OCI-LY1 (cell line): ENCODE data around the gene MCAT.

Experiments
- H2AFZ ChIP-seq: fragments of 200-600 bp; sonication (generic), shearing (Covaris generic); 2 replicates; pipeline ENCODE4 v1.6.0; 2014; ENCODE audit warnings: antibody characterized with exemption, mild to moderate bottlenecking, low read length
- H3F3A ChIP-seq: fragments of 200-600 bp; sonication (generic), shearing (Covaris generic); 2 replicates; pipeline ENCODE4 v1.6.0; 2014; ENCODE audit warnings: mild to moderate bottlenecking, antibody characterized with exemption, low read length, moderate library complexity; ENCODE audit not compliant: insufficient read depth
- H3K27ac ChIP-seq: fragments of 200-600 bp; sonication (generic); 2 replicates; pipeline ENCODE4 v1.5.1; 2014; ENCODE audit warnings: low read length, mixed run types, mild to moderate bottlenecking, low read depth; ENCODE audit not compliant: poor library complexity, severe bottlenecking
- H3K27me3 ChIP-seq: fragments of 200-600 bp; sonication (generic); 2 replicates; pipeline ENCODE4 v1.6.0; 2014; ENCODE audit warnings: antibody characterized with exemption, mild to moderate bottlenecking, low read length, moderate library complexity; ENCODE audit not compliant: insufficient read depth
- H3K36me3 ChIP-seq: fragments of 200-600 bp; sonication (generic); 2 replicates; pipeline ENCODE4 v1.6.1; 2014; ENCODE audit warnings: mild to moderate bottlenecking, antibody characterized with exemption, low read length, moderate library complexity, mixed read lengths; ENCODE audit not compliant: insufficient read depth
- H3K4me1 ChIP-seq: fragments of 200-600 bp; sonication (generic); 2 replicates; pipeline ENCODE4 v1.5.1; 2014; ENCODE audit warnings: mild to moderate bottlenecking, low read length, moderate library complexity; ENCODE audit not compliant: insufficient read depth, severe bottlenecking
- H3K4me2 ChIP-seq: fragments of 200-600 bp; sonication (generic), shearing (Covaris generic); 2 replicates; pipeline ENCODE4 v1.6.1; 2014; ENCODE audit warnings: low read length
- H3K4me3 ChIP-seq: fragments of 200-600 bp; sonication (generic); 2 replicates; pipeline ENCODE4 v1.5.1; 2014; ENCODE audit warnings: low read length, low read depth, mild to moderate bottlenecking, mixed read lengths; ENCODE audit not compliant: poor library complexity, severe bottlenecking
- H3K79me2 ChIP-seq: fragments of 200-600 bp; shearing (Covaris generic); 2 replicates; pipeline ENCODE4 v1.6.1; 2016; ENCODE audit warnings: mixed run types, low read length, mixed read lengths; ENCODE audit not compliant: insufficient read depth
- H3K9ac ChIP-seq: fragments of 200-600 bp; sonication (generic), shearing (Covaris generic); 2 replicates; pipeline ENCODE4 v1.6.1; 2014; ENCODE audit warnings: mild to moderate bottlenecking, low read length, mixed read lengths
- H3K9me2 ChIP-seq: fragments of 200-600 bp; sonication (generic), shearing (Covaris generic); 2 replicates; pipeline ENCODE4 v1.6.1; 2014; ENCODE audit warnings: low read depth, mild to moderate bottlenecking, low read length, mixed read lengths
- H3K9me3 ChIP-seq: fragments of 200-600 bp; shearing (Covaris generic); 2 replicates; pipeline ENCODE4 v1.6.1; 2014; ENCODE audit warnings: low read length, mixed read lengths
- H4K20me1 ChIP-seq: fragments of 200-600 bp; sonication (generic), shearing (Covaris generic); 2 replicates; pipeline ENCODE4 v1.6.0; 2016; ENCODE audit warnings: mild to moderate bottlenecking, low read length; ENCODE audit not compliant: insufficient read depth
- EZH2 ChIP-seq: fragments of 200-600 bp; sonication (generic), shearing (Covaris generic); IDR thresholded peaks from 2 replicates; pipeline ENCODE4 v1.8.0; 2017; ENCODE audit warnings: borderline replicate concordance, mixed run types, mild to moderate bottlenecking, antibody characterized with exemption, low read length, moderate library complexity, mixed read lengths
- TF ChIP-seq, protein P1 (sequence below): fragments of 200-600 bp; sonication (generic), shearing (Covaris generic); IDR thresholded peaks from 2 replicates; pipeline ENCODE4 v1.5.1; 2017; ENCODE audit warnings: mild to moderate bottlenecking, antibody characterized with exemption, low read length, moderate library complexity, mixed read lengths

Gene MCAT

DNA sequence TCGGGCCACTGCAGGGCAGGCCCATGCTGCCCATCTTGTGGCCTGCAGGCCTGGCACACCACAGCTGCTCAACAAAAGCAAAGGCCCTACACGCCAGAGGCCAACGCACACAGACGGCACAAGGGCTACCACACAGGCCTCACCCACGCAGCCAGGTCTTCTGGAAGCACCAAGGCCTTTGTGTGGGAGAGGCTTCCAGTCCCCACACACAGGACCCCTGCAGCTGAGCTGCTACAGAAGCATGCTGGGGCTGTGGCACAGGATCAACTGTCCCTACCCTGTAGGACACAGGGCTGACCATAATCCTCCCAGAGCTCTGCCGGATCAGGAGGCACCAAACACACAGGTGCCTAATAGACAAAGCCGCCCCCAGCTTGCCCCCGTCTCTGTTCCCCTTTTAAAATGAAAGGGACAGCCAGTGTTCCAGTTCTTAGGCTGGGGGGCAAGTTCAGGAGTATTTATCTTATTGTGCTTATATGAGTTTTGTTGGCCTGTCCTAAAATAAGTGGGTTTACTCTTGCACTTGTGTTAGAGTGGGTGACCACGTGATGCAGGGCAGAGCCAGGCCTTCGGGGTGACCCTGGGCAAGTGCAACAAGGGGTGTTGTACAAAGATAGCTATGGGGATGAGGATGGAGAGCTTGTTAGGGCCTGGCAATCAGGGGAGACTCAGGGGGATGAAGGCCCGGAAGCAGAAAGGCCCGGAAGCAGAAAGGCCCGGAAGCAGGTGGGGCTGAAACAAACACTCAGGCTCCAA, 38.3 kb upstream of the MCAT start:
- Histone ChIP-seq H3K9me2 (no peaks in the 10 kb centered on the region), H3K36me3 (peaks cover 75% of the 10 kb centered on the region), H3K9me3 (no peaks in the 10 kb centered on the region), H3K27ac (no peak overlapping the region), H4K20me1 (no peaks in the 10 kb centered on the region), H2AFZ (no peak overlapping the region), H3F3A (no peaks in the 10 kb centered on the region), H3K4me2 (no peak overlapping the region), H3K4me1 (peaks cover 8% of the 10 kb centered on the region), H3K9ac (no peak overlapping the region), H3K27me3 (no peaks in the 10 kb centered on the region), H3K4me3 (no peak overlapping the region), H3K79me2 (peaks cover 10% of the 10 kb centered on the region)
- TF ChIP-seq EZH2 = no peak

DNA sequence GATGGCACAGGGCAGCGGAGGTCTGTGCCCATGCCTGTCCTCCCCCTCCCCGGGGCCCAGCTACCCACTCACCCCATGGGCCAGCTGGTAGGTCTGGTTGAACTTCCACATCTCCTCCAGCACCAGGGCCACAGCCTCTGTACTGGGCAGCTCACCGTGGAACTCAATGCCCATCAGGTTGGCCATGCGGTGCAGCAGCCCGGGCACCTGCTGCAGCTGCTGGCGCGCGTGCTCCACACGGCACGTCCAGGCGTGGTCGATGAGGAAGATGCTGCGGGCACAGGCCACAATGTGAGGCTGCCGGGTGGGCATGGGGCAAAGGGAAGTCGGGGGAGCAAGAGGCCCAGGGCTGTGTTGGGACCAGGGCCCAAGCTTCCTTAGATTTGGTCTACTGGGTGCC, 37.5 kb upstream of the MCAT start:
- Histone ChIP-seq H4K20me1 (no peaks in the 10 kb centered on the region), H3K4me2 (no peak overlapping the region)
- TF ChIP-seq, protein P1, sequence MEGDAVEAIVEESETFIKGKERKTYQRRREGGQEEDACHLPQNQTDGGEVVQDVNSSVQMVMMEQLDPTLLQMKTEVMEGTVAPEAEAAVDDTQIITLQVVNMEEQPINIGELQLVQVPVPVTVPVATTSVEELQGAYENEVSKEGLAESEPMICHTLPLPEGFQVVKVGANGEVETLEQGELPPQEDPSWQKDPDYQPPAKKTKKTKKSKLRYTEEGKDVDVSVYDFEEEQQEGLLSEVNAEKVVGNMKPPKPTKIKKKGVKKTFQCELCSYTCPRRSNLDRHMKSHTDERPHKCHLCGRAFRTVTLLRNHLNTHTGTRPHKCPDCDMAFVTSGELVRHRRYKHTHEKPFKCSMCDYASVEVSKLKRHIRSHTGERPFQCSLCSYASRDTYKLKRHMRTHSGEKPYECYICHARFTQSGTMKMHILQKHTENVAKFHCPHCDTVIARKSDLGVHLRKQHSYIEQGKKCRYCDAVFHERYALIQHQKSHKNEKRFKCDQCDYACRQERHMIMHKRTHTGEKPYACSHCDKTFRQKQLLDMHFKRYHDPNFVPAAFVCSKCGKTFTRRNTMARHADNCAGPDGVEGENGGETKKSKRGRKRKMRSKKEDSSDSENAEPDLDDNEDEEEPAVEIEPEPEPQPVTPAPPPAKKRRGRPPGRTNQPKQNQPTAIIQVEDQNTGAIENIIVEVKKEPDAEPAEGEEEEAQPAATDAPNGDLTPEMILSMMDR = no peak
- TF ChIP-seq EZH2 = no peak

GRCh38 chr22:43179911-43180195, 36.7 kb upstream of the MCAT start:
- TF ChIP-seq, protein P1 = no peak
- TF ChIP-seq EZH2 = no peak
- H3K36me3 ChIP-seq = peaks cover 83% of the 10 kb centered on the region
- H3K27me3 ChIP-seq = no peaks in the 10 kb centered on the region
- no peaks in the 10 kb centered on the region for H3K79me2 ChIP-seq
- no peak overlapping the region for H3K4me2 ChIP-seq
- no peak overlapping the region for H3K27ac ChIP-seq
- no peaks in the 10 kb centered on the region for H3K9me3 ChIP-seq
- no peaks in the 10 kb centered on the region for H3K4me1 ChIP-seq
- no peak overlapping the region for H3K9ac ChIP-seq
- H3K4me3 ChIP-seq = no peak overlapping the region
- no peaks in the 10 kb centered on the region for H3F3A ChIP-seq
- no peaks in the 10 kb centered on the region for H4K20me1 ChIP-seq
- no peak overlapping the region for H2AFZ ChIP-seq
- no peaks in the 10 kb centered on the region for H3K9me2 ChIP-seq

More for the DNA sequence above, 37.5 kb upstream of the MCAT start:
- H3K36me3 ChIP-seq = peaks cover 81% of the 10 kb centered on the region
- H3F3A ChIP-seq = no peaks in the 10 kb centered on the region
- H2AFZ ChIP-seq = no peak overlapping the region
- no peaks in the 10 kb centered on the region for H3K9me3 ChIP-seq
- H3K4me1 ChIP-seq = peaks cover 5% of the 10 kb centered on the region
- no peaks in the 10 kb centered on the region for H3K27me3 ChIP-seq
- H3K9ac ChIP-seq = no peak overlapping the region
- no peaks in the 10 kb centered on the region for H3K9me2 ChIP-seq
- H3K79me2 ChIP-seq = peaks cover 2% of the 10 kb centered on the region
- H3K27ac ChIP-seq = no peak overlapping the region
- H3K4me3 ChIP-seq = no peak overlapping the region
